OCI-M2 (cell line): ENCODE results near the gene POLA1.
A peak's percentile ranks its signal among the peaks of the same experiment; 100 is the strongest.

ENCODE experiments used
- DNase-seq: peaks from one replicate; lab custom pipeline; 2025; ENCODE audit not compliant: unreplicated experiment; lab: John Stamatoyannopoulos, UW

Gene POLA1

DNA sequence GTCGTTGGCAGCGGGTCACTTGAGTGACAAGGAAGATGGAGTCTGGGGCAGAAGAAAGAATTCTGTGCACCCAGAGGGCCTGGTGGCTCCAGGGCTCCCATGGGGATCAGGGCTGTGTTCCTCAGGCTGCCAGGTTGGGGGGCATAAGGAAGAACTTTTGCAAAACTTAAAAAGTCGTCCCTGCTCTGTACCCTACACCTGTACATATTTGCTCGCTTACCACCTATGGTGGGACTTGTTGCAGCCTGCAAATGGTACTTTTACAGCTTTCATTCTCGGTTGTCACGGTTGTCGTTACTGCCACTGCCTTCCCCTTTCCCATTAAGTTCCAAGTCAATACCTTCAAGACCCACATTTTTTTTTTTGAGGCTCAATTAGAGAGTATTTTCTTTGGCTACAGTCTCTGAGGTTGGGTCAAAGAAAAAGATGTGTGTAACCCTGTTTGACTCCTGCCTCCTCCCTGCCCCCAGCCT, 312.9 kb downstream of the POLA1 start:
- no peak for DNase-seq

DNA sequence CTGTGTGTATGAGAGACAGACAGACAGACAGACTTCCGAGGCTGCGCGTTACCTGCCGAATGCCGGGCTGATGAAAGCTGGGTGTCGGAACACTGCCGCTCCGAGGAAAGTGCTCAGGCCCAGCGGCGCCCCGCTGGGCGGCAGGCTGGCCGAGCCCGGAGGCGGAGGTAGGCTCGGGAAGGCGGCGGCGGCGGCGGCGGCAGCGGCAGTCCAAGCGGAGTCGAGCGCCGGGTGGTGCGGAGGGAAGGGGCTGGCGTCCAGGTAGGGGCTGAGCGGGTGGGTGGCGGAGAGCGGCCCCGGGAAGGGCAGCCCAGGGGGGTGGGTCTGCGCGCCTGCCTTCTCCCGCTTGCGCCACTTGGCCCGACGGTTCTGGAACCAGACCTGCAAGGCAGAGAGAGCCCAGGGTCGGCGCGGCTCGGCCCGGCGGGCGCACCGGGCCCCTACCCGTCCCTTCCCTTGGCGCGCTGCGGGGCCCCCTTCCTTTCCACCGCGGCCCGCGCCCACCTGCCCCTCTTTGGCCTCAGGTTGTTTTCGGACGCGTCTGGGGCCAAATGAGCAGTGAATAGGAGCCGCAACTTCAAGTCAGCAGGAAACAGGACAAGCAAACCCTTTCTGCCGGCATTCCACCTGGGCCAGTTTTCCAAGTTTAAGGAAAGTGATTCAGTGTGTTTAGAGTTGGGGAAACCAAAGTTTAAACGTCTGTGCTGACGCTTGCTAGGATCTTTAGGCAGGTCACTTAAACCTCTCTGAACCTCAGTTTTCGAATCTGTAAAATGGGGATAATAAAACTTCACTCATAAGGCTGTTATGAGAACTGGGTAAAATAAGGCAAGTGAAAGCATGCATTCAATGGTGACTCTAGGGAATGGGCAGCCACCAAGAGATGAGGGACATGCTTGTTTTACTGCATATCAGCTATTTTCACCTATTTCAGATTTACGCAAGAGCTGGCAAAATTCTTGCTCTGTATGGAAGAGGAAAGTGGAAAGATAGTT, 313.6 kb downstream of the POLA1 start:
- DNase-seq, result no peak

GRCh38 chrX:25009407-25009806, 315.7 kb downstream of the POLA1 start:
- DNase-seq, result no peak

DNA sequence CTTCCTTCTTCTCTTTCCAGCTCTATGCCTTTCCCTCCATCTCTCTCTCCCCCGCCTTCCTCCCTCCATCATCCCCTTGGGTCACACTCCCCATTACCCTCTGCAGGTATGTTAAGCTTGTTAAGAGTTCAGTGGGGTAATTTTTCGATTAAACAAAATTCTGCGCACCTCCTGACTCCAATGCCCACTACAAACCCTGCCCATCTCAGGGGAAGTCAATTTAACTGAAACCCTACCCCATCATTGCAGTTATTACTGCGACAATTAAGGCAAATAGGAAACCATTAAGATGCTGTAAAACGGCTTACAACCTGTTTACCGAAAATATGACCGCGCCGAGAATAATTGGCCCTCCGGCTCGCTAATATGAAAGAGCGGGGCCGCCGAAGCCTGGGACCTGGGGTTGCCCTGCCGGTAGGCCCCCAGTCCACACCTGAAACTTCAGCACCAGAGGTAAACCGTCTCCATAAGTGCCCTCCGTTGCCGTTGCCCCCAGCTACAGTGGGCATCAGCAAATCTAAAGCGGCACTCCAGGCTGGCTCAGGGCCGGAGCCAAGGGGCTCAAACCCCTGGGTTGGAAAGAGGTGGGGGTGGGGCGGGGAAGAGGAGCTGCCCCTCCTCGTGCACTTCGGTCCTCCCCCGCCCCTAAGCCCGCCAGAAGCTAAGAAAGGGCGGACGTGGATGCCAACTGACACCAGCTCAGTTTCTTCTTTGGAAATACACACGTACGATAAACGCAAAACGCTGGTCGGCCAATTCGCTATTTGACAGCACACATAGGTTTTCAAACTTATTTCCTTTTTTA, 317.3 kb downstream of the POLA1 start:
- DNase-seq, result no peak

- no peak for DNase-seq
These were observed 318.1 kb downstream of the POLA1 start for GRCh38 chrX:25011589-25012432.

GRCh38 chrX:25012433-25012735, 318.7 kb downstream of the POLA1 start:
- no peak for DNase-seq

GRCh38 chrX:25012793-25013631, 319.3 kb downstream of the POLA1 start:
- no peak for DNase-seq

GRCh38 chrX:25013632-25014365, 320.1 kb downstream of the POLA1 start:
- no peak for DNase-seq

DNA sequence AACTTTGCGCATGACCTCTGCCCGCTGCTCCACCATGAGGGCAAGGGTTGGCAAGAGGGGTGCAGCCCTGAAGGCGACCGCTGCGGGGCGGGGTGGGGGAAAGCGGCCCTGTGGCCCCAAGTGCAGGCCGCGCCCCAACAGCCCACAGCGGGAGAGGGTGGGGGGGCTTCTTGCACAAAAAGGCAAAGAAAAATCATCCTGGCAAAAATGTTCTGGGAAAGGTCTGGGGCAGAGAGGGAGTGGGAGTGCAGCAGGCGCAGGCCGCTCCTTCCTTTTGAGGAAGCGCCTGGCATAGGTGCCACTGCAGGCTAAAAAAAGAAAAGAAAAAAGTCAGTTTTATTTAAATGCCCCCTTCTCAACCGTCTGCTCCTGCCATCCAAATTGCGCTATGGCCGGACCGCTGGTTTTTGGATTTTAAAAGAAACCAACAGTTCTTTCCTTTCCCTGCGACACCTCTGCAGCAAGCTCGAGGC, 320.7 kb downstream of the POLA1 start:
- no peak for DNase-seq

GRCh38 chrX:25015486-25016360, 322.0 kb downstream of the POLA1 start, which contains the start of gene ARX:
ARX (minus strand) TSS chrX:25015965; CDS start chrX:25015737, 228 bp downstream.
- DNase-seq, result no peak

DNA sequence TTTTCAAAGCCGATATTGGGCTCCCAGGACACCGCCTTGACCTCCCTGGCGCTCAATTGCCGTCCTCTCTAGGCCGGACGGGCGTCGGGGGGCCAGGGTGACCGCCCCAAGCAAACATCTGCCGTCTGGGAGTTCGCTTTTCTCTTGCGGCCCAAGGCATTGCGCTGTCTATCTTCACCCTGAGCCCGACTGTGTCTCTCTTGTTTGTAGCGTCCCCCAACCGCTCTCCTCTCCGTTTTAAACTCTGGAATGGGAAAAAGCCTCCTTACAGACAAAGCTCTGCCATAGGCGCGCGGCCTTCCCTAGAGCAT, 322.6 kb downstream of the POLA1 start:
- DNase-seq, result no peak

DNA sequence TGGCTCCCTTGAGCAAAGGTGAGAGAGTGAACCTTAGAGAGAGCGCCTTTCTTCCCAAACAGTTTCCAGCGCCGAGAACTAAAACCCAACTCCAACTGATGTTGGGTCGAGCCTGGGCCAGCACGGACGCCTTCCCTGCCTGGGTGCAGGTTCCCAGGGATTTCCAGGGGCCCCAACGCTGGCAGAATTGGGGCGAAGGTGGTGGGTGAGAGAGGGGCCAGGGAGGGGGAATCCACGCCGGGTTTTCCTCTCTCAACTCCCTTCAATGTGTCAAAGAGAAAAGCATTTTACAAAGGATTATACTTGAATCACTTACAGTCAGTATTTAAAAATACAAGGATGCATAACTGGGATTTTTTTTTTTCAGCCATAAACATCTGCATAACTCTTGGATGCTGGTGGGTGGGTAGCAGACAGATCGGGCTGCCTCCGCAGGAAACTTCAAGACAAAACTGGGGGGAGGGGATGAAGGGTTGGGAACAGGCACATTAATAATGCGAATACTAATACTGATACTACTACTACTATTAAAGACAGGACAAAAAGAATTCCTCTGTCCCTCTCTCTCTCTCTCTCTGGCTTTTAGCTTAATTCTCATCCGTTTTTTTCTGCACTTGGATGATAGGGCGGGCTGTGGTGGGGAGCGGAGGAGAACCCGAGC, 323.4 kb downstream of the POLA1 start:
- DNase-seq, result no peak

DNA sequence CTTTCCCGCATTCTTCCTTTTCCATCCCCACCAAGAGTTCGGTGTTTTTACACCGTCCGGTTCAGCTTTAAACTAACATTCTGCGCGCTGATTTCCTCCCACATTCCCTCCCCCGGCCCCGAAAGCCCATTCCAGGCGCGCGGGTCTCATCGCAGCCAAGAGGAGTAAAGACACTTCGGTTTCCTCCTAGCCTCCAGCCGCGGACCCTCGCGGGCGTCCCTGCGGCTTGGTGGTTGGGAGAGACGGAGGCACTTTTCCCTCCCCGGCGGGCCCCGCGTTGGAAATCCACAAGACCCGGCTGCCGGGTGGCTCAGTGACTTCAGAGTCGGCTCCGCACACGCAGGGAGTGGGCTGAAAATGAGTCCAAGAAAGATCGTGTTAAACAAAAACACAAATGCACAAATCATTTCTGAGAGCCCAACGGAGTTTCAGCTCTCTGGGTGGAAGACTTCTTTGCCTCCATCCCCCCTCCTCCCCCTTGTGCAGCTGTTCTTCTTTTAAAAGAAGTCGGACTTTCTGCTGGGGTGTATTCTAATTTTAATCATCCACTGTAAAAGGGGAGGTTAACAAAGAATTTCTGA, 324.0 kb downstream of the POLA1 start:
- DNase-seq, result no peak

DNA sequence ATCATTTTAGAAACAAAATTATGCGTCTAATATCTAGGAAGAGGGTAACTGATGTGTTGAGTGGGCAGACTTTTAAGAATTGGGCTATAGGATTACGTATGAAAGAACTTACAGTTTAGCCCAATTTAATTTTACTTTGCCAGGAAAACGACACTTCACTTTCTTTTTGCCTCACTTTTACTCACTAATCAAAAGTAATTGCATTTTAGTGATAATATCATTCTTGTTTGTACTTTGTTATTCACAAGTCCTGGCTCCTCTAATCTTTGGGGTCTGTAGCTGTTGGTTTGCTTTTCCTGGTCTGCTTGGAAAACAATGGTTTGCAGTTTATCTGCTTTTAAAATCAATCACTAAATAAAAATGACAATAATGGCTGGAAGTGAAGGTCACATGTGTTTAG, 325.0 kb downstream of the POLA1 start:
- no peak for DNase-seq

GRCh38 chrX:25019707-25020390, 326.1 kb downstream of the POLA1 start:
- DNase-seq, result peak; percentile 17

- no peak for DNase-seq
These were observed 326.7 kb downstream of the POLA1 start for GRCh38 chrX:25020391-25020904.
